HepG2 (cell line): Measurements from ENCODE around the gene CFAP54. TPM values are rescaled to one million over a fixed set of nuclear protein-coding genes. Genes with fewer than 3 reads are reported as not detected.
A peak's percentile ranks its signal among the peaks of the same experiment; 100 is the strongest.

ENCODE experiments used
- CBX5 ChIP-seq: sonication (generic); formaldehyde crosslinking; IDR thresholded peaks from 2 replicates; pipeline ENCODE4 v1.4.0; 2020; ENCODE audit warnings: missing genetic modification reagents, borderline replicate concordance
- CENPT ChIP-seq: sonication (generic); formaldehyde crosslinking; IDR thresholded peaks from 2 replicates; pipeline ENCODE4 v1.8.0; 2022; ENCODE audit warnings: low read depth, mild to moderate bottlenecking, moderate library complexity, missing genetic modification reagents
- GTF2F1 ChIP-seq: fragments of 150-350 bp; IDR thresholded peaks from 2 replicates; pipeline ENCODE4 v1.6.1; 2014; ENCODE audit warnings: low read length
- KLF11 ChIP-seq: IDR thresholded peaks from 2 replicates; pipeline ENCODE4 v1.6.1; 2016; ENCODE audit warnings: missing compliant biosample characterization
- KLF9 ChIP-seq: IDR thresholded peaks from 2 replicates; pipeline ENCODE4 v1.6.1; 2016; ENCODE audit warnings: low read depth
- MBD4 ChIP-seq: IDR thresholded peaks from 2 replicates; pipeline ENCODE4 v1.6.1; 2012; ENCODE audit warnings: low read length, inconsistent platforms, borderline replicate concordance
- NR1H2 ChIP-seq: sonication (generic); formaldehyde crosslinking; IDR thresholded peaks from 2 replicates; pipeline ENCODE4 v1.8.1; 2022; ENCODE audit warnings: low read depth, missing genetic modification reagents, borderline replicate concordance
- PHF20 ChIP-seq: sonication (generic); formaldehyde crosslinking; IDR thresholded peaks from 2 replicates; pipeline ENCODE4 v1.5.0; 2020; ENCODE audit warnings: mild to moderate bottlenecking, missing genetic modification reagents
- RELA ChIP-seq: sonication (generic); formaldehyde crosslinking; IDR thresholded peaks from 2 replicates; pipeline ENCODE4 v1.4.0; 2020; ENCODE audit warnings: missing genetic modification reagents
- SNRNP70 ChIP-seq: fragments of 200-400 bp; formaldehyde crosslinking; IDR thresholded peaks from 2 replicates; pipeline ENCODE4 v1.6.1; 2017; ENCODE audit warnings: mild to moderate bottlenecking, low read depth, low read length, moderate library complexity
- XRCC5 ChIP-seq: fragments of 200-400 bp; formaldehyde crosslinking; optimal IDR thresholded peaks from 2 replicates; pipeline ENCODE3; 2017; ENCODE audit warnings: mild to moderate bottlenecking, low read length
- ZC3H13 ChIP-seq: sonication (generic); formaldehyde crosslinking; IDR thresholded peaks from 2 replicates; pipeline ENCODE4 v1.8.1; 2023; ENCODE audit warnings: mild to moderate bottlenecking, missing genetic modification reagents, moderate library complexity
- ZNF326 ChIP-seq: sonication (generic); formaldehyde crosslinking; IDR thresholded peaks from 2 replicates; pipeline ENCODE4 v1.4.0; 2020; ENCODE audit warnings: missing genetic modification reagents, borderline replicate concordance
- ZNF589 ChIP-seq: sonication (generic); formaldehyde crosslinking; conservative IDR thresholded peaks from 2 replicates; pipeline ENCODE4 v1.8.0; 2022; ENCODE audit warnings: mild to moderate bottlenecking, moderate library complexity, missing genetic modification reagents
- ZNF704 ChIP-seq: sonication (generic); formaldehyde crosslinking; IDR thresholded peaks from 2 replicates; pipeline ENCODE4 v1.8.1; 2023; ENCODE audit warnings: mild to moderate bottlenecking, inconsistent platforms, moderate library complexity, missing genetic modification reagents, borderline replicate concordance
- polyA plus RNA-seq, 8 experiments: library from polyadenylated mRNA; depleted of rRNA in 3 of 8; stranded (reverse) in 7 of 8; unstranded in 1 of 8; fragments of >200 nt; fragmentation: Illumina TruSeq in 4 of 8; extraction: Trizol in 4 of 8; gene quantifications; 2 replicates each; pipeline versions ENCODE4 v1.2.1 to v1.2.3, GENCODE V29; 2011 to 2016; ENCODE audit warnings: low read depth in 4 of 8, missing spikeins in 1 of 8, mixed read lengths in 1 of 8; ENCODE audit not compliant: insufficient read depth in 1 of 8
- total RNA-seq, 5 experiments: library from RNA; depleted of rRNA; stranded (reverse); fragments of >200 nt; fragmentation: Illumina TruSeq; extraction: Trizol; gene quantifications; 2 replicates each; pipeline ENCODE4 v1.2.3, GENCODE V29; 2016; ENCODE audit warnings: low read depth in 1 of 5
- TF ChIP-seq, protein P1 (sequence below): sonication (generic); formaldehyde crosslinking; IDR thresholded peaks from 2 replicates; pipeline ENCODE4 v1.5.1; 2020; ENCODE audit warnings: missing genetic modification reagents, mild to moderate bottlenecking, borderline replicate concordance
- TF ChIP-seq, protein P2 (sequence below): sonication (generic); formaldehyde crosslinking; IDR thresholded peaks from 2 replicates; pipeline ENCODE4 v1.4.0; 2020; ENCODE audit warnings: missing genetic modification reagents
- TF ChIP-seq, protein P3 (sequence below): sonication (generic); formaldehyde crosslinking; IDR thresholded peaks from 2 replicates; pipeline ENCODE4; 2020; ENCODE audit warnings: missing genetic modification reagents, mild to moderate bottlenecking, borderline replicate concordance
- TF ChIP-seq, protein P4 (sequence below): sonication (generic); formaldehyde crosslinking; IDR thresholded peaks from 2 replicates; pipeline ENCODE4 v1.5.1; 2020; ENCODE audit warnings: mild to moderate bottlenecking, missing genetic modification reagents, moderate library complexity

Gene CFAP54
- total and polyA plus RNA-seq, 2 of the 13 experiments (the other 11 are each of a cell fraction or from before 2014, with no cell fraction given) = not detected

GRCh38 chr12:96489392-96490056, at the start of gene CFAP54 (continued):
- TF ChIP-seq CBX5 = no peak
- TF ChIP-seq, protein P1, sequence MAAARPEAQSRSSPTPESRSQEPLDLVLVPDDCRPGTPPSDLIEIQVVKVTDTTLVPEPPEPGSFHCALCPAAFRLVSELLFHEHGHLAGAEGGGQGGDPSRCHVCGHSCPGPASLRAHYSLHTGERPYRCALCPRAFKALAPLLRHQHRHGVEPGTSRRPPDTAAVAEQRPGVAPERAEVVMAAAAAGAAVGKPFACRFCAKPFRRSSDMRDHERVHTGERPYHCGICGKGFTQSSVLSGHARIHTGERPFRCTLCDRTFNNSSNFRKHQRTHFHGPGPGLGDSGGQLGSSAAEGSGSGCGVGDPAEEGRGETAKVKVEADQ (CRISPR knock-in tag) = no peak
- TF ChIP-seq PHF20 (CRISPR knock-in tag) = no peak
- TF ChIP-seq RELA (CRISPR knock-in tag) = no peak
- TF ChIP-seq SNRNP70 = no peak
- no peak for TF ChIP-seq KLF9 (CRISPR knock-in tag)
- TF ChIP-seq ZNF326 (CRISPR knock-in tag) = no peak
- no peak for TF ChIP-seq ZNF589
- TF ChIP-seq ZNF704 (CRISPR knock-in tag) = no peak
- TF ChIP-seq KLF11 (CRISPR knock-in tag) = no peak
- TF ChIP-seq, protein P2, sequence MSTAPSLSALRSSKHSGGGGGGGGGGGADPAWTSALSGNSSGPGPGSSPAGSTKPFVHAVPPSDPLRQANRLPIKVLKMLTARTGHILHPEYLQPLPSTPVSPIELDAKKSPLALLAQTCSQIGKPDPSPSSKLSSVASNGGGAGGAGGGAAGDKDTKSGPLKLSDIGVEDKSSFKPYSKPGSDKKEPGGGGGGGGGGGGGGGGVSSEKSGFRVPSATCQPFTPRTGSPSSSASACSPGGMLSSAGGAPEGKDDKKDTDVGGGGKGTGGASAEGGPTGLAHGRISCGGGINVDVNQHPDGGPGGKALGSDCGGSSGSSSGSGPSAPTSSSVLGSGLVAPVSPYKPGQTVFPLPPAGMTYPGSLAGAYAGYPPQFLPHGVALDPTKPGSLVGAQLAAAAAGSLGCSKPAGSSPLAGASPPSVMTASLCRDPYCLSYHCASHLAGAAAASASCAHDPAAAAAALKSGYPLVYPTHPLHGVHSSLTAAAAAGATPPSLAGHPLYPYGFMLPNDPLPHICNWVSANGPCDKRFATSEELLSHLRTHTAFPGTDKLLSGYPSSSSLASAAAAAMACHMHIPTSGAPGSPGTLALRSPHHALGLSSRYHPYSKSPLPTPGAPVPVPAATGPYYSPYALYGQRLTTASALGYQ (CRISPR knock-in tag) = no peak
- TF ChIP-seq XRCC5 = peak; percentile 92
- TF ChIP-seq NR1H2 (CRISPR knock-in tag) = no peak
- no peak for TF ChIP-seq GTF2F1
- no peak for TF ChIP-seq MBD4
- TF ChIP-seq, protein P3, sequence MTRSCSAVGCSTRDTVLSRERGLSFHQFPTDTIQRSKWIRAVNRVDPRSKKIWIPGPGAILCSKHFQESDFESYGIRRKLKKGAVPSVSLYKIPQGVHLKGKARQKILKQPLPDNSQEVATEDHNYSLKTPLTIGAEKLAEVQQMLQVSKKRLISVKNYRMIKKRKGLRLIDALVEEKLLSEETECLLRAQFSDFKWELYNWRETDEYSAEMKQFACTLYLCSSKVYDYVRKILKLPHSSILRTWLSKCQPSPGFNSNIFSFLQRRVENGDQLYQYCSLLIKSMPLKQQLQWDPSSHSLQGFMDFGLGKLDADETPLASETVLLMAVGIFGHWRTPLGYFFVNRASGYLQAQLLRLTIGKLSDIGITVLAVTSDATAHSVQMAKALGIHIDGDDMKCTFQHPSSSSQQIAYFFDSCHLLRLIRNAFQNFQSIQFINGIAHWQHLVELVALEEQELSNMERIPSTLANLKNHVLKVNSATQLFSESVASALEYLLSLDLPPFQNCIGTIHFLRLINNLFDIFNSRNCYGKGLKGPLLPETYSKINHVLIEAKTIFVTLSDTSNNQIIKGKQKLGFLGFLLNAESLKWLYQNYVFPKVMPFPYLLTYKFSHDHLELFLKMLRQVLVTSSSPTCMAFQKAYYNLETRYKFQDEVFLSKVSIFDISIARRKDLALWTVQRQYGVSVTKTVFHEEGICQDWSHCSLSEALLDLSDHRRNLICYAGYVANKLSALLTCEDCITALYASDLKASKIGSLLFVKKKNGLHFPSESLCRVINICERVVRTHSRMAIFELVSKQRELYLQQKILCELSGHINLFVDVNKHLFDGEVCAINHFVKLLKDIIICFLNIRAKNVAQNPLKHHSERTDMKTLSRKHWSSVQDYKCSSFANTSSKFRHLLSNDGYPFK (CRISPR knock-in tag) = peak; percentile 81; the same call in 1 of the 2 replicates
- no peak for TF ChIP-seq ZC3H13
- TF ChIP-seq, protein P4, sequence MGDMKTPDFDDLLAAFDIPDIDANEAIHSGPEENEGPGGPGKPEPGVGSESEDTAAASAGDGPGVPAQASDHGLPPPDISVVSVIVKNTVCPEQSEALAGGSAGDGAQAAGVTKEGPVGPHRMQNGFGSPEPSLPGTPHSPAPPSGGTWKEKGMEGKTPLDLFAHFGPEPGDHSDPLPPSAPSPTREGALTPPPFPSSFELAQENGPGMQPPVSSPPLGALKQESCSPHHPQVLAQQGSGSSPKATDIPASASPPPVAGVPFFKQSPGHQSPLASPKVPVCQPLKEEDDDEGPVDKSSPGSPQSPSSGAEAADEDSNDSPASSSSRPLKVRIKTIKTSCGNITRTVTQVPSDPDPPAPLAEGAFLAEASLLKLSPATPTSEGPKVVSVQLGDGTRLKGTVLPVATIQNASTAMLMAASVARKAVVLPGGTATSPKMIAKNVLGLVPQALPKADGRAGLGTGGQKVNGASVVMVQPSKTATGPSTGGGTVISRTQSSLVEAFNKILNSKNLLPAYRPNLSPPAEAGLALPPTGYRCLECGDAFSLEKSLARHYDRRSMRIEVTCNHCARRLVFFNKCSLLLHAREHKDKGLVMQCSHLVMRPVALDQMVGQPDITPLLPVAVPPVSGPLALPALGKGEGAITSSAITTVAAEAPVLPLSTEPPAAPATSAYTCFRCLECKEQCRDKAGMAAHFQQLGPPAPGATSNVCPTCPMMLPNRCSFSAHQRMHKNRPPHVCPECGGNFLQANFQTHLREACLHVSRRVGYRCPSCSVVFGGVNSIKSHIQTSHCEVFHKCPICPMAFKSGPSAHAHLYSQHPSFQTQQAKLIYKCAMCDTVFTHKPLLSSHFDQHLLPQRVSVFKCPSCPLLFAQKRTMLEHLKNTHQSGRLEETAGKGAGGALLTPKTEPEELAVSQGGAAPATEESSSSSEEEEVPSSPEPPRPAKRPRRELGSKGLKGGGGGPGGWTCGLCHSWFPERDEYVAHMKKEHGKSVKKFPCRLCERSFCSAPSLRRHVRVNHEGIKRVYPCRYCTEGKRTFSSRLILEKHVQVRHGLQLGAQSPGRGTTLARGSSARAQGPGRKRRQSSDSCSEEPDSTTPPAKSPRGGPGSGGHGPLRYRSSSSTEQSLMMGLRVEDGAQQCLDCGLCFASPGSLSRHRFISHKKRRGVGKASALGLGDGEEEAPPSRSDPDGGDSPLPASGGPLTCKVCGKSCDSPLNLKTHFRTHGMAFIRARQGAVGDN = peak; percentile 69
- no peak for TF ChIP-seq CENPT (CRISPR knock-in tag)
